ENCODE data around the gene LGALS7. TPM values are rescaled to one million over a fixed set of nuclear protein-coding genes. Genes with fewer than 3 reads are reported as not detected.
A peak's percentile ranks its signal among the peaks of the same experiment; 100 is the strongest.
"Not testable (repeated sequence)": the region's sequence is repeated elsewhere in the genome, so short reads cannot be mapped to it uniquely, and the experiment has no call there.

LGALS7 gene
- total RNA-seq, result not detected in 3 replicates

DNA sequence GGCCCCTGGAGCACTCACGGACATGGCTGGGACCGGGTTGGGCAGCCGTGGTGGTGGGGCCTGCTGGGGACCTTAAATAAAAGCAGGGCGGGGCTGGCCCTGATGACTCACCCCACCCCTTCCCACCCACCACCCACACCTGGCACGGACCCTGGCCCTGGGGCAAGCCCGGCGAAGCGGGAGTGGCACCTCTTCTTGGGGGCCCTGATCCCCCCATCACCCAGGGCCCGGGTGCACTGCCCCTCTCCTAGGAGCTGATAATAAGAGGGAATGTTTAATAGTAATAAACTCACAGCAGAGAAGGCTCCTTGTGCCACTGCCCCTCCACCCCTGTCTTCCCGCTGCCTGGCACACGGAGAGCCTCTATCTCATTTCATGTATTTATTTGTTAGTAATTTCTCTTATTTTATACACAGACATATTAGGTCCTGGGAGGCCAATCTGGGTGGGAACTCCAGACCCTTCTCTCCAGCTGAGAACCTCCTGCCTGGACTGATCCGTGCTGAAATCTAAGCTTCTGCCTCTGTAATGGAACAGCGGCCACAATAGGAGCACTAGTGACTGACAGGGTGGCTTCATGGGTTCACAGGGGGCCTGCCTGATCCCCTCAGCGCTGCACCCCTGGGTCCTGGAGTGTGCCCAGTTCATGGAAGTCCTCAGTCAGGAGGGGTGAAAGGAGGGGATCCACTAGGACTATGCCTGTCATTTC lies at the start of gene LGALS7:
LGALS7 (minus strand) TSS at position 49 of the 709 bp plus-strand sequence; CDS start at position 24, 25 bp downstream.
- H3K36me3 Mint-ChIP-seq, result no peaks in the 10 kb centered on the region
- H3K27me3 Mint-ChIP-seq (ENCODE audit: low read depth), result no peaks in the 10 kb centered on the region
- no peak within 1 kb of the TSS for H3K27ac Mint-ChIP-seq
- H3K4me1 Mint-ChIP-seq, result no peaks in the 10 kb centered on the region
- DNase-seq (ENCODE audit: low spot score in 2 of 2, unreplicated experiment in 2 of 2), result no peak
- TF ChIP-seq CTCF (IDR thresholded peaks at IDR 0.05; ENCODE audit: unreplicated experiment), result no peak
- H3K9me3 Mint-ChIP-seq, result no peaks in the 10 kb centered on the region
- no peak within 1 kb of the TSS for H3K4me3 Mint-ChIP-seq

GRCh38 chr19:38821230-38821825 lies 48.0 kb upstream of the LGALS7 start:
- H3K9me3 Mint-ChIP-seq; H3K27me3 Mint-ChIP-seq (ENCODE audit: low read depth); H3K27ac Mint-ChIP-seq; DNase-seq (ENCODE audit: low spot score in 2 of 2, unreplicated experiment in 2 of 2); H3K4me3 Mint-ChIP-seq: not testable (repeated sequence)
- Mint-ChIP-seq H3K36me3 (peaks cover 43% of the 10 kb centered on the region), H3K4me1 (peaks cover 20% of the 10 kb centered on the region)

- no peak overlapping the region for H3K4me3 Mint-ChIP-seq
These were observed 46.1 kb upstream of the LGALS7 start for GRCh38 chr19:38819231-38819920.

DNA sequence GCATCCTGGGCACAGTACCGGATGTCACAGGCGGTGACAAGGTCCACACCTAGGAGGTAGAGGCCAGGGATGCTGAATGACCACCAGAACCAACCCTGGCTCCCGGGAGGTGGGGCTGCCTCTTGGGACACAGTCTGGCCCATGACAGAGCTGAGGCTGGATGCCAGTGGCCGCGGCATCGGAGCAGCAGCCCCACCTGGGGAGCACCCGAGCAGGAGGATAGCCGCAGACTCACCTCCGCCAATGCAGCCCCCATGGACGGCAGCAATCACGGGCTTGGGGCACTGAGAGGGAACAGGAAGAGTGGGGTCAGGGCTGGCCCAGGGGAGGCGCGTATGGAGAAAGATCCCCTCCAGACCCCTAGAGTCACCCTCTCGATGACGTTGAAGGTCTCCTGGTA lies 43.8 kb upstream of the LGALS7 start:
- no peak for DNase-seq (ENCODE audit: low spot score in 2 of 2, unreplicated experiment in 2 of 2)
- Mint-ChIP-seq H3K9me3 (no peaks in the 10 kb centered on the region), H3K4me3 (no peak overlapping the region), H3K36me3 (peaks cover 35% of the 10 kb centered on the region), H3K27me3 (ENCODE audit: low read depth) (no peaks in the 10 kb centered on the region), H3K4me1 (peaks cover 6% of the 10 kb centered on the region), H3K27ac (no peak overlapping the region)
- no peak for TF ChIP-seq CTCF (IDR thresholded peaks at IDR 0.05; ENCODE audit: unreplicated experiment)

More at GRCh38 chr19:38819231-38819920, 46.1 kb upstream of the LGALS7 start:
- Mint-ChIP-seq H3K27me3 (ENCODE audit: low read depth) (no peaks in the 10 kb centered on the region), H3K9me3 (no peaks in the 10 kb centered on the region), H3K4me1 (peaks cover 14% of the 10 kb centered on the region), H3K36me3 (peaks cover 51% of the 10 kb centered on the region), H3K27ac (peak overlapping the region; percentile 30)
- no peak for TF ChIP-seq CTCF (IDR thresholded peaks at IDR 0.05; ENCODE audit: unreplicated experiment)
- DNase-seq (ENCODE audit: low spot score in 2 of 2, unreplicated experiment in 2 of 2), result no peak

DNA sequence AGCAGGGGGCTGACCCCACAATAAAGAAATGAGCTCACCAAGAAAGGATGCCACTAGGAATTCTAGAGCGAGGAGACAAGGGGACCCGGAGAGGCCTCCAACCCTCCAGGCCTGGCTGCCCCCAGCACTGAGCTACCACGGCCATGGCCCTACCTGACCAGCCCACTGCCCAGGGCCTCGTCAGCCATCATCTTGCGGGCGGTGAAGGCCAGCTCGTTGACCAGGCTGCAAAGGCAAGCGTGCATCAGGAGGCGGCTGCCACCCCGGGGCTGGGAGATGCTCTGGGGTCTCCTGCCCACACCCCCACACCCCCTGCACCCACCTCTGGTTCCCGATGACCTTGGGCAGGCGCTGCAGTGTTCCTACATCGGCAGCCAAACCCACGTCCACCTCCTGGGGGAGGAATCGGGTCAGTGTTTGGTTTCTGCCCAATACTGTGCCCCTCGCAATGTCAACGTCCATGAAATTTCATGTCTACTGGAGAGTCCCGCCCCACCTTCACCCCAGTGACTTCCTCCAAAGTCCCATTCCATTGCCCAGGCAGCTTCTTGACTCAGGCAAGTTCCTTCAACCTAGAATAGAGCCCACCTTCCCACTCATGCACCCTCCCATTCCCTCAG lies 42.9 kb upstream of the LGALS7 start:
- H3K27me3 Mint-ChIP-seq (ENCODE audit: low read depth), result no peaks in the 10 kb centered on the region
- peaks cover 31% of the 10 kb centered on the region for H3K36me3 Mint-ChIP-seq
- no peak for DNase-seq (ENCODE audit: low spot score in 2 of 2, unreplicated experiment in 2 of 2)
- peaks cover 6% of the 10 kb centered on the region for H3K4me1 Mint-ChIP-seq
- no peak overlapping the region for H3K4me3 Mint-ChIP-seq
- H3K9me3 Mint-ChIP-seq, result no peaks in the 10 kb centered on the region
- no peak for TF ChIP-seq CTCF (IDR thresholded peaks at IDR 0.05; ENCODE audit: unreplicated experiment)
- H3K27ac Mint-ChIP-seq, result no peak overlapping the region
